ENCODE results near the gene DLX6. TPM values are rescaled to one million over a fixed set of nuclear protein-coding genes. Genes with fewer than 3 reads are reported as not detected.
A peak's percentile ranks its signal among the peaks of the same experiment; 100 is the strongest.

DLX6 gene
- total and polyA plus RNA-seq, 2 of the 8 experiments (the other 6 are each of a cell fraction or from before 2014, with no cell fraction given): not detected

DNA sequence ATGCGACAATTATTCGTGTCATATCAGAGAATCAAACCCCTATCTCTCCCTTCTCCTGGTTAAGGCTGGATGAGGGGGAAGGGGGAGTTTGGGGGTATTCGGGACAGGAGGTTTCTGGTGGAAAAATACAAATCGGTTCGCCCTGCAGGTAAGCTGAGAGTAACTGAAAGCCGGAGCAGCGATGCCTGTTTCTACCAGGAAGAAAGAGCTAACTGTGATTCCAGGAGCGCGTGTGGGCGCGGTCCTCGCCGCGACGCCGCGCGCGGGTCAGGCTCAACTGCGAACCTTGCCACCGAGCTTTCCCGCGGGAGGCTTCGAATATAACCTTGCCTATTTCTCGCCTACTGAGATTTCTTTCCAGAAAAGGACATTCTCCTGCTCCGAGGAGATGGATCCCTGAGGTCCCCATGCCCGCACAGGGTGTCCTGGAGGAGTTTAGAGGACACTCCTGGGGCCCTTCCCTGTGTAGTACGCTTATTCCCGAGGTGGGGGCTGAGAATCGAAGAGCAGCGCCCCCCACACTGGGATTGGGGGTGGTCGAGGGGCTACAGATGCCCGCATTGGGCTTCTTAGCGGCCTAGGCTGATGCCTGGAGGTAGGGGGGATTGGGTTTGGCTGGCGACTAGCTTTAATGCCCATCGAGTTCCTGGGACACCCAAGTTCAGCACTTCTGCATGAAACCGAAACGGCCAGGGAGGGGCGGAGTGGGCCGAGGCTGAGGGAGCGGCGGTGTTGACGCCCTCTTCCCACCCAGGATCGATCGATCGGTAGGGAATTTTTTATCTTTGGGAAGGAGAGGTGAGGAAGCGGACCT is 13.0 kb upstream of the DLX6 start:
- H3K9me3 ChIP-seq (ENCODE audit: insufficient read depth in 2 of 2, low read depth in 1 of 2, low read length in 1 of 2): peaks cover 0 to 5% of the 10 kb centered on the region in 2 experiments; a peak in 1 of 4 replicates
- no peak for FAIRE-seq
- H2AK5ac ChIP-seq (ENCODE audit: low read depth, low read length): no peak overlapping the region
- 3% methylated on average over 45 of the region's 47 CpGs; no CpG with 5 or more reads in 1 of the 2 experiments for WGBS, 2 experiments (ENCODE audit: extremely low coverage in 1 of 2, insufficient coverage in 1 of 2, insufficient read length in 1 of 2, insufficient replicate concordance in 2 of 2, low coverage in 1 of 2, low lambda C conversion rate in 2 of 2, missing lambda C conversion rate in 1 of 2)
- no peak overlapping the region for H2BK20ac ChIP-seq (ENCODE audit: low read length)
- POLR2A ChIA-PET (ENCODE audit: partially characterized antibody): interaction anchor here (0.7 to 2.3 kb wide), 7 partner anchors 9 to 34 kb away, joined by 3 to 16 read pairs (median 4); partner anchors contain the start of gene DLX6
- peaks cover 2% of the 10 kb centered on the region; the same call in 1 of the 2 replicates for H3K23me2 ChIP-seq (ENCODE audit: low read depth, low read length)
- H4K5ac ChIP-seq (ENCODE audit: insufficient read length, low read depth, low read length): no peak overlapping the region
- H3K27ac ChIP-seq (ENCODE audit: low read depth, low read length): no peak overlapping the region
- H3K27me3 ChIP-seq (replicated peaks in 1 of 4; ENCODE audit: control insufficient read depth in 3 of 4, extremely low read depth in 1 of 4, insufficient read depth in 3 of 4, low read length in 3 of 4): peaks cover 73 to 99% (median 88%) of the 10 kb centered on the region in 4 experiments
- peak overlapping the region; percentile 73 to 90 for H3K4me2 ChIP-seq (ENCODE audit: insufficient read depth in 1 of 2, low read depth in 2 of 2, low read length in 2 of 2)
- H3K36me3 ChIP-seq (ENCODE audit: control insufficient read depth in 2 of 4, insufficient read depth in 4 of 4, low read length in 3 of 4): peaks cover 0 to 5% (median 0%) of the 10 kb centered on the region in 4 experiments; a peak in 1 of 8 replicates
- H3K4me3 ChIP-seq (ENCODE audit: extremely low read depth in 1 of 4, insufficient read depth in 2 of 4, low read depth in 3 of 4, low read length in 4 of 4): peak overlapping the region; percentile 22 to 53 (median 35); a peak in 6 of 8 replicates
- no peak overlapping the region for H2BK5ac ChIP-seq (ENCODE audit: low read depth, low read length)
- no peak overlapping the region for H4K91ac ChIP-seq (replicated peaks; ENCODE audit: insufficient read length, low read length)
- no peak overlapping the region for H3K4ac ChIP-seq (replicated peaks; ENCODE audit: insufficient read length, low read depth, low read length)
- DNase-seq (ENCODE audit: low read depth in 1 of 2, low spot score in 2 of 2): peak in 1 of 2 experiments; percentile 63
- H2BK12ac ChIP-seq (ENCODE audit: low read depth, low read length): no peak overlapping the region
- no peaks in the 10 kb centered on the region for H3K79me1 ChIP-seq (ENCODE audit: low read depth, low read length)
- H3K9ac ChIP-seq (replicated peaks in 1 of 4; ENCODE audit: extremely low read depth in 1 of 4, low read depth in 3 of 4, low read length in 3 of 4): no peak overlapping the region
- no peak overlapping the region for H3K14ac ChIP-seq (ENCODE audit: insufficient read length)
- CTCF ChIA-PET (ENCODE audit: partially characterized antibody): interaction anchor here (0.6 to 12.6 kb wide), 11 partner anchors 8 to 577 kb away, joined by 3 to 150 read pairs (median 7); partner anchors contain the start of gene DLX6
- no peak overlapping the region for H3K56ac ChIP-seq (replicated peaks; ENCODE audit: insufficient read length, low read depth, low read length)
- no peak overlapping the region; the same call in 1 of the 2 replicates for H3K18ac ChIP-seq (ENCODE audit: extremely low read depth, low read length)
- peaks cover 13 to 41% (median 21%) of the 10 kb centered on the region in 4 experiments for H3K4me1 ChIP-seq (replicated peaks in 1 of 4; ENCODE audit: control insufficient read depth in 3 of 4, insufficient read depth in 4 of 4, low read length in 3 of 4)
- TF ChIP-seq, protein P1, sequence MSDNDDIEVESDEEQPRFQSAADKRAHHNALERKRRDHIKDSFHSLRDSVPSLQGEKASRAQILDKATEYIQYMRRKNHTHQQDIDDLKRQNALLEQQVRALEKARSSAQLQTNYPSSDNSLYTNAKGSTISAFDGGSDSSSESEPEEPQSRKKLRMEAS (IDR thresholded peaks at IDR 0.05): 0 out of 2 replicates have a peak, but pooled peaks have one; percentile 40
- TF ChIP-seq TCF12 (IDR thresholded peaks at IDR 0.05; ENCODE audit: low read depth, low read length): no peak
- no peak for TF ChIP-seq NANOG (IDR thresholded peaks at IDR 0.05; ENCODE audit: insufficient read depth, low read depth, low read length, poor library complexity, severe bottlenecking)
- no peak for TF ChIP-seq TAF7 (optimal IDR thresholded peaks at IDR 0.05; ENCODE audit: borderline replicate concordance, low read depth, low read length)
- no peak for TF ChIP-seq GTF2F1 (IDR thresholded peaks at IDR 0.05; ENCODE audit: borderline replicate concordance, low read depth, low read length)
- peak; percentile 95 for TF ChIP-seq RNF2 (IDR thresholded peaks at IDR 0.05; ENCODE audit: borderline replicate concordance, low read depth, low read length, missing control alignments, poor library complexity, severe bottlenecking)
- TF ChIP-seq, protein P2, sequence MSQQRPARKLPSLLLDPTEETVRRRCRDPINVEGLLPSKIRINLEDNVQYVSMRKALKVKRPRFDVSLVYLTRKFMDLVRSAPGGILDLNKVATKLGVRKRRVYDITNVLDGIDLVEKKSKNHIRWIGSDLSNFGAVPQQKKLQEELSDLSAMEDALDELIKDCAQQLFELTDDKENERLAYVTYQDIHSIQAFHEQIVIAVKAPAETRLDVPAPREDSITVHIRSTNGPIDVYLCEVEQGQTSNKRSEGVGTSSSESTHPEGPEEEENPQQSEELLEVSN (IDR thresholded peaks at IDR 0.05): peak; percentile 79
- peak; percentile 95; the same call in 1 of the 2 replicates for TF ChIP-seq SUZ12 (IDR thresholded peaks at IDR 0.05; ENCODE audit: low read length)
- peak; percentile 95 for TF ChIP-seq EZH2 (IDR thresholded peaks at IDR 0.05; ENCODE audit: low read depth, low read length, severe bottlenecking)
- H2BK120ac ChIP-seq (replicated peaks; ENCODE audit: low read depth, low read length): no peak overlapping the region
- H2AFZ ChIP-seq (ENCODE audit: low read length): no peak overlapping the region
- no peak overlapping the region for H3K23ac ChIP-seq (ENCODE audit: insufficient read length)
- H4K8ac ChIP-seq (ENCODE audit: extremely low read depth, insufficient read depth, low read length): no peak overlapping the region; the same call in 1 of the 2 replicates
- H3K79me2 ChIP-seq (ENCODE audit: control insufficient read depth in 1 of 2, insufficient read depth in 2 of 2, low read length in 2 of 2): no peaks in the 10 kb centered on the region
- H2BK15ac ChIP-seq (ENCODE audit: low read length): no peak overlapping the region
- H4K20me1 ChIP-seq (replicated peaks in 1 of 2; ENCODE audit: control insufficient read depth in 1 of 2, insufficient read depth in 2 of 2, low read length in 2 of 2): peaks cover 10 to 25% of the 10 kb centered on the region in 2 experiments
